OCI-LY7 (cell line): Measurements from ENCODE around the gene BACE1.

Experiments used
- EZH2phosphoT487 ChIP-seq: fragments of 200-600 bp; sonication (generic); IDR thresholded peaks from 2 replicates; pipeline ENCODE4 v1.6.1; 2018; ENCODE audit warnings: low read depth, borderline replicate concordance, mild to moderate bottlenecking, mixed run types, antibody characterized with exemption, low read length, moderate library complexity, mixed read lengths
- TF ChIP-seq, protein P1 (sequence below): fragments of 200-600 bp; sonication (generic); conservative IDR thresholded peaks from 2 replicates; pipeline ENCODE4 v1.5.1; 2014; ENCODE audit warnings: mild to moderate bottlenecking, antibody characterized with exemption, low read length, moderate library complexity, mixed read lengths

DNA sequence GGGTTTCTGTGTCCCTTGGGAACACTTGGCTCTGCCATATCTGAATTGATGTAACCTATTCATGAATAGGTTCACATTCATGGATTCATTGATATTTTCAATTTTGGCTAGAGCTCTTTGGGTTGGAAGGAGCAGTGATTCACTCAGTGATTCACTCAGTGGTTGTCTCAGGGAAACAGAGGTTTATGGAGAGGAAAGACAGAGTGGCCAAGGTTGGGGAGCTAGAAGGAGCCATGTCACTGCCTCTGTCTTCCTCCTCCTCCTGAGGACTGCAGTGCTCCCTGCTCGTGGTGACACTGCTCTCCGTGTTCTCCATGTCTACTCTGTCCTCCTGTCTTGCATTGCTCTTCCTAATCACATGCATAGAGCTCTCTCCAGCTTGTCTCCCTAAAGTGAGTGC is 29.0 kb upstream of the BACE1 start:
- TF ChIP-seq, protein P1, sequence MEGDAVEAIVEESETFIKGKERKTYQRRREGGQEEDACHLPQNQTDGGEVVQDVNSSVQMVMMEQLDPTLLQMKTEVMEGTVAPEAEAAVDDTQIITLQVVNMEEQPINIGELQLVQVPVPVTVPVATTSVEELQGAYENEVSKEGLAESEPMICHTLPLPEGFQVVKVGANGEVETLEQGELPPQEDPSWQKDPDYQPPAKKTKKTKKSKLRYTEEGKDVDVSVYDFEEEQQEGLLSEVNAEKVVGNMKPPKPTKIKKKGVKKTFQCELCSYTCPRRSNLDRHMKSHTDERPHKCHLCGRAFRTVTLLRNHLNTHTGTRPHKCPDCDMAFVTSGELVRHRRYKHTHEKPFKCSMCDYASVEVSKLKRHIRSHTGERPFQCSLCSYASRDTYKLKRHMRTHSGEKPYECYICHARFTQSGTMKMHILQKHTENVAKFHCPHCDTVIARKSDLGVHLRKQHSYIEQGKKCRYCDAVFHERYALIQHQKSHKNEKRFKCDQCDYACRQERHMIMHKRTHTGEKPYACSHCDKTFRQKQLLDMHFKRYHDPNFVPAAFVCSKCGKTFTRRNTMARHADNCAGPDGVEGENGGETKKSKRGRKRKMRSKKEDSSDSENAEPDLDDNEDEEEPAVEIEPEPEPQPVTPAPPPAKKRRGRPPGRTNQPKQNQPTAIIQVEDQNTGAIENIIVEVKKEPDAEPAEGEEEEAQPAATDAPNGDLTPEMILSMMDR, result no peak
- TF ChIP-seq EZH2phosphoT487, result no peak
